HEK293T (cell line): ENCODE data around the gene SLC25A21.
"Not testable (repeated sequence)": the region's sequence is repeated elsewhere in the genome, so short reads cannot be mapped to it uniquely, and the experiment has no call there.

ENCODE experiments used
- CTCF ChIA-PET: fragments of 350-600 bp; formaldehyde crosslinking; extraction: SDS; loops from one replicate; lab custom pipeline; 2021; ENCODE audit warnings: antibody characterized with exemption, inconsistent platforms; lab: Yijun Ruan, JAX
- POLR2A ChIA-PET: fragments of 350-600 bp; formaldehyde crosslinking; extraction: SDS; loops from one replicate; lab custom pipeline; 2020; ENCODE audit warnings: antibody characterized with exemption, inconsistent platforms; lab: Yijun Ruan, JAX
- DNase-seq: peaks from one replicate; pipeline ENCODE4 v3.0.0; 2012; ENCODE audit warnings: mixed read lengths; ENCODE audit errors: extremely low spot score
- ARNT ChIP-seq: fragments of 450-650 bp; IDR thresholded peaks from 2 replicates; pipeline ENCODE4 v1.6.1; 2017; ENCODE audit warnings: mild to moderate bottlenecking
- BHLHE40 ChIP-seq: fragments of 450-650 bp; IDR thresholded peaks from 2 replicates; pipeline ENCODE4 v1.6.1; 2016; ENCODE audit warnings: mild to moderate bottlenecking, moderate library complexity, borderline replicate concordance
- CTBP1 ChIP-seq: fragments of 450-650 bp; IDR thresholded peaks from 2 replicates; pipeline ENCODE4 v1.6.1; 2016; ENCODE audit warnings: borderline replicate concordance
- ELF4 ChIP-seq: fragments of 450-650 bp; IDR thresholded peaks from 2 replicates; pipeline ENCODE4 v1.6.1; 2017; ENCODE audit warnings: antibody characterized with exemption
- FOXA1 ChIP-seq: fragments of 450-650 bp; IDR thresholded peaks from 2 replicates; pipeline ENCODE4 v1.6.1; 2016; ENCODE audit warnings: mild to moderate bottlenecking
- FOXK2 ChIP-seq: fragments of 450-650 bp; IDR thresholded peaks from 2 replicates; pipeline ENCODE4 v1.6.1; 2016; ENCODE audit warnings: mild to moderate bottlenecking
- FOXM1 ChIP-seq: fragments of 450-650 bp; IDR thresholded peaks from 2 replicates; pipeline ENCODE4 v1.6.1; 2017; ENCODE audit warnings: mild to moderate bottlenecking, borderline replicate concordance
- HDGF ChIP-seq: fragments of 450-650 bp; IDR thresholded peaks from 2 replicates; pipeline ENCODE4 v1.6.1; 2017; ENCODE audit warnings: antibody characterized with exemption, borderline replicate concordance
- L3MBTL2 ChIP-seq: fragments of 450-650 bp; conservative IDR thresholded peaks from 2 replicates; pipeline ENCODE4 v1.6.1; 2016; ENCODE audit warnings: mild to moderate bottlenecking
- LEF1 ChIP-seq: fragments of 450-650 bp; IDR thresholded peaks from 2 replicates; pipeline ENCODE4 v1.6.1; 2017; ENCODE audit warnings: mild to moderate bottlenecking, borderline replicate concordance
- NFRKB ChIP-seq: fragments of 450-650 bp; IDR thresholded peaks from 2 replicates; pipeline ENCODE4 v1.6.1; 2016; ENCODE audit warnings: mild to moderate bottlenecking, moderate library complexity
- SP1 ChIP-seq: fragments of 450-650 bp; IDR thresholded peaks from 2 replicates; pipeline ENCODE4 v1.6.1; 2017
- SUZ12 ChIP-seq: fragments of 450-650 bp; IDR thresholded peaks from 2 replicates; pipeline ENCODE4 v1.6.1; 2016; ENCODE audit warnings: mild to moderate bottlenecking
- TARDBP ChIP-seq: fragments of 450-650 bp; IDR thresholded peaks from 2 replicates; pipeline ENCODE4 v1.6.1; 2016
- ZNF384 ChIP-seq: fragments of 450-650 bp; IDR thresholded peaks from 2 replicates; pipeline ENCODE4 v1.6.1; 2016
- TF ChIP-seq, protein P1 (sequence below): fragments of 450-650 bp; IDR thresholded peaks from 2 replicates; pipeline ENCODE4 v1.6.1; 2016

SLC25A21 gene

DNA sequence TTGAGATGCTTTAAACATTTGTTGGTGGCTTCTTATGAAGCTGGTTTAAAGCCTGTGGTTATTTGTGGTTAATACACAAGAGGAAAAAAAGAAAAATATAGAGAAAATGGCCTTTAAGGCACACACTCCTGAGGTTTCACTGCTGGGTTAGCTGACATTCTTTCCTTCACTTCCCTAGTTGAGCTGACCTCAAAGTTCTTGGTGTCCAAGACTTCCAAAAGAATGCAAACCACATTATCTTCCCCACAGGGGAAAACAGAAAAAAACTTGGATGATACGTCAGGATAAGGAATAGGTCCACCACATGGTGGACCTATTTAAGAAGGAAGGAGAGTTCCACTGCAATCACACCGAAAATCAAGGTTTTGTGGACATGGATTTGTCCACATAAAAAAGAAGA is 94.3 kb downstream of the SLC25A21 start:
- CTCF ChIA-PET, result no interaction called here
- POLR2A ChIA-PET, result no interaction called here
- TF ChIP-seq L3MBTL2 (no peak), FOXM1 (no peak), ELF4 (no peak), SP1 (no peak), CTBP1 (no peak), NFRKB (no peak), LEF1 (no peak), ARNT (no peak), HDGF (no peak), FOXA1 (no peak), ZNF384 (no peak)
- TF ChIP-seq, protein P1, sequence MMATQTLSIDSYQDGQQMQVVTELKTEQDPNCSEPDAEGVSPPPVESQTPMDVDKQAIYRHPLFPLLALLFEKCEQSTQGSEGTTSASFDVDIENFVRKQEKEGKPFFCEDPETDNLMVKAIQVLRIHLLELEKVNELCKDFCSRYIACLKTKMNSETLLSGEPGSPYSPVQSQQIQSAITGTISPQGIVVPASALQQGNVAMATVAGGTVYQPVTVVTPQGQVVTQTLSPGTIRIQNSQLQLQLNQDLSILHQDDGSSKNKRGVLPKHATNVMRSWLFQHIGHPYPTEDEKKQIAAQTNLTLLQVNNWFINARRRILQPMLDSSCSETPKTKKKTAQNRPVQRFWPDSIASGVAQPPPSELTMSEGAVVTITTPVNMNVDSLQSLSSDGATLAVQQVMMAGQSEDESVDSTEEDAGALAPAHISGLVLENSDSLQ, result no peak
- DNase-seq, result no peak

DNA sequence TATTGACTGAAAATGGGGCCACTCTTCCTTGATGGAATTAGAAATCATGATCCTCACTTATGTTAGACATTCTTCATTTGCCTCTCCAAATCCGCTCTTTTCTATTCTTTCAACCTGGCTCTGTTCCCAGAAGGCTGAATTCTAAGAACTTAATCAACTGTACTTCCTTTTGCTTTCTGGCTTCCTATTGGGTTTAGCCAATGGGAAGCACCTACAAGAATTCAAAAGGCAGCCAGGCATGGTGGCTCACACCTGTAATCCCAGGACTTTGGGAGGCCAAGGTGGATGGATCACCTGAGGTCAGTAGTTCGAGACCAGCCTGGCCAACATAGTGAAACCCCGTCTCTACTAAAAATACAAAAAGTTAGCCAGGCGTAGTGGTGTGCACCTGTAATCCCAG is 98.1 kb downstream of the SLC25A21 start:
- CTCF ChIA-PET, POLR2A ChIA-PET: not testable (repeated sequence)

DNA sequence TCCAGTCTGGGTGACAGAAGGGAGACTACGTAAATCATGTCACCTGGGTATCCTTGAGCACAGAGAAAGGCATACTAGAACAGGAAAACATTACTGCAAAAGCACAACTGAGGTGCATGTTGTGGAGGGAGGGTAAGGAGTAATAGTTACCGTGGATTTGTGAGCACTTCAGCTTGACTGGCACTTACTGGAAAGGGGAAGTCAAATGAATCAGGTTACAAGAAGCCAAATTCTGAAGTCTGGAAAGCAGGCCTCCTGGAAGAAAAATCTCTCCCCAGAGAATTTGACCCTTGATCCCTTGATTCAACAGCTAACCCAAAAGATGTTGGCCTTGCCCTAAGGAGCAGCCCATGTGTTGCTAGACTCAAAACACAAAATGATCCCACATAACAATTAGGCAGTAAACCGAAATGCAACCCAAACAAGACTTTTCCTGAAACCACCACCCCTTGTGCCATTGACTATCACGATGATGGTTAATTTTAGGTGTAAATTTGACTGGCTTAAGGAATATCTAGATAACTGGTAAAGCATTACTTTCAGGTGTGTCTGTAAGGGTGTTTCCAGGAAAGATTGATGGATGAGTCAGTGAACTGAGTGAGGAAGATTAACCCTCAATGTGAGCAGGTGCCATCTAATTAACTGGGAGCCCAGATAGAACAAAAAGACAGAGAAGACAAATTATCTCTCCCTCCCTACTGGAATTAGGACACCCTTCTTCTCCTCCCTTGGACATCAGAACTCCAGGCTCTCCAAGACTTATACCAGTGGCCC is 108.8 kb downstream of the SLC25A21 start:
- ChIA-PET CTCF (no interaction called here), POLR2A (no interaction called here)
- DNase-seq, result no peak
- TF ChIP-seq, protein P1, result peak; percentile 64; the same call in 1 of the 2 replicates
- no peak for TF ChIP-seq FOXA1
- no peak for TF ChIP-seq CTBP1

More for the DNA sequence above, 98.1 kb downstream of the SLC25A21 start:
- DNase-seq, result not testable (repeated sequence)

DNA sequence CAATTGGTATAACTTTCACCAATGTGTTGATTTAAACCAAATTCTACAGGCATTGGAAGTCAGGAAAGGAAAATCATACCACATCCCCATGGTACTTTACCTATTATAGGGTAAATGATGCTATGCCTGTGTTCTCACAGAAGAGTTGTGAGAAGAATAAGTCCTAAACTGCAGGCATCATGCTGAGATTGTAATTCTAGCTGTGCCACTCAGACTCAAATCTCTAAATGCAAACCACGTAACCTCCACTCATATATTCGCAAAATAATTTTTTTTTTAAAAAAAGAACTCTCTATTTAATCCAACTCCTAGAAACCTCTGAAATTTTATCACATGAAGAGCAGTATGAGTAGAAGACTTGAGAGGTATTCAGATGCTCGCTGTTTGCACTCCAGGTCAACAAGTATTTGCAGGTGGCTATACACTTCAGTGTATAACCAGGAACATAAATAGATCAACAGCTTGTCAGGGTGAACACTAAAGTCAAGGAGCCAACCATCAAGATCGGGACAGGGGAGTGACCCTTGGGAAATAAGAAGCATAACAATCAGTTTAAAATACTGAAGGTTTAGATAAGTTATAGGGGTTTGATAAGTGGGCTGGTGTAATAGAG is 110.1 kb downstream of the SLC25A21 start:
- POLR2A ChIA-PET, result no interaction called here
- TF ChIP-seq CTBP1, result no peak
- TF ChIP-seq, protein P1, result peak; percentile 79
- no peak for DNase-seq
- CTCF ChIA-PET, result no interaction called here

DNA sequence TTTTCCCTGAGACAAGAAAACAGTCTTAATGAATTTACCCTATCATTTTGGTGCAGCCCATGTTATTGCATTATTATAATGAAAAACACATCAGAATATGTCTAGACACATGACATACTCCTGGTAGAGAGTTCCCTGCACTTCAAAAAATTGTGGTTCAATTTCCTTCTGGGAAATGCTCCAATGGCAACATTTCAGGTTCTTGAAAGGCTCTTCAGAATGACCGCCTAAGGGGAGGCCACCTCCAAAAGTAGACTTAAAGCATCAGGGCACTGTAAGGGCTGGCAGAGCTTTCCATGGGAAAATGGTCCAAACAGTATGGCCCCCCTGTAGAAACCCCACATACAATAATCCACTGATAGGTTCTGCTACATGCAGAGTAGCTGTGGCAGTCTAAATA is 110.7 kb downstream of the SLC25A21 start:
- DNase-seq, result no peak
- ChIA-PET POLR2A (no interaction called here), CTCF (no interaction called here)
- TF ChIP-seq CTBP1 (no peak), FOXM1 (no peak), LEF1 (no peak), ELF4 (no peak), HDGF (no peak), ZNF384 (no peak), FOXK2 (no peak), L3MBTL2 (no peak), ARNT (no peak), BHLHE40 (no peak), TARDBP (no peak), SUZ12 (no peak), FOXA1 (no peak)
- TF ChIP-seq, protein P1, result no peak

DNA sequence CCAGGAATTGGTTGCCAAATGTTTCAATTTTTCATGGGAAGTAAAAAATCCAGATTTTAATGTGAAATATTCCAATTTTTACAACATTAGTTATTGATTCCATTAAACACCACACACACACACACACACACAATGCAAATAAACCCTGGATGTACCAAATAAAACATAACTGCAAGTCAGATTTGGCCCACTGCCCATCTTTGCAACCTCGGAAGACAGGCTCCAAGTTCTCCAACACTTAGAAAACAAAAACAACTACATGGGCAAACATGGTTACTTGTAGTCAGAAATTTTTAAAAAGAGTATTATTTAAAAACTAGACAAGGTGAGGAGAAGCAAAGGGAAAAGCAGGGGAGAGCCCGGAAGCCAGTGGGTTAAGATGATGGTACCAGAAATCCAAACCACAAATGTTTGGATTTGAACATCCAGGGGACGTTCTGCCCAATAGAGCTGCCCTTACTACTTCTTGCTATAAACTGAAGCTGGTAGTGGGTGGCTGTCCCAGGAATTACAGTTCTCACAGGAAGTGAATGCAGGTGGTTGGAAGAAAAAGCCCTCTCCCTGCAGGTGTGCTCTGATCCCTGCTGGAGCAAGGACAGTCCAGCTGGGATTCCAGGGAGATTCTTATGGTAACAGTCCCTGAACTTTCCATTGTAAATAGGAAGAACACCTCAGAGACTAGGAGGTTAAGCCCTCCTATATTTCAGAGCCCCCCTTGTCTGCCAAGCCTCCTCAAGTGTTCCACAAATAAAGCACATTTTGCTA is 111.7 kb downstream of the SLC25A21 start:
- POLR2A ChIA-PET, result no interaction called here
- TF ChIP-seq CTBP1 (no peak), SP1 (no peak), L3MBTL2 (no peak), FOXA1 (no peak), TARDBP (no peak), BHLHE40 (no peak), ELF4 (no peak), NFRKB (no peak), HDGF (no peak), SUZ12 (no peak), ARNT (no peak), FOXM1 (no peak)
- TF ChIP-seq, protein P1, result no peak
- DNase-seq, result no peak
- CTCF ChIA-PET, result no interaction called here
